OCI-LY3 (cell line): ENCODE measurements around the gene RSAD2.

ENCODE experiments used
- H2AFZ ChIP-seq: fragments of 200-600, 300-600 bp; shearing (Covaris generic); 2 replicates; pipeline ENCODE4 v1.6.0; 2014; ENCODE audit warnings: antibody characterized with exemption, low read depth, low read length
- H3K27ac ChIP-seq: fragments of 200-600, 300-600 bp; sonication (generic); 2 replicates; pipeline ENCODE4 v1.5.1; 2014; ENCODE audit warnings: mild to moderate bottlenecking, low read length, moderate library complexity, mixed read lengths
- H3K27me3 ChIP-seq: fragments of 200-600, 300-600 bp; sonication (generic); 2 replicates; pipeline ENCODE4 v1.6.1; 2014; ENCODE audit warnings: low read depth, low read length, mixed read lengths
- H3K36me3 ChIP-seq: fragments of 200-600, 300-600 bp; sonication (generic); replicated peaks from 2 replicates; pipeline ENCODE3; 2014; ENCODE audit warnings: low read depth, low read length, mixed read lengths
- H3K4me1 ChIP-seq: fragments of 300-600, 200-600 bp; sonication (generic); 2 replicates; pipeline ENCODE4 v1.6.1; 2014; ENCODE audit warnings: low read length, mixed read lengths
- H3K4me2 ChIP-seq: fragments of 200-600, 300-600 bp; sonication (generic); 2 replicates; pipeline ENCODE4 v1.6.1; 2014; ENCODE audit warnings: low read length, mixed read lengths
- H3K4me3 ChIP-seq: fragments of 300-600, 200-600 bp; sonication (generic); 2 replicates; pipeline ENCODE4 v1.5.1; 2014; ENCODE audit warnings: antibody characterized with exemption, mild to moderate bottlenecking, low read length, moderate library complexity
- H3K79me2 ChIP-seq: fragments of 300-600, 200-600 bp; shearing (Covaris generic); 2 replicates; pipeline ENCODE4 v1.6.1; 2014; ENCODE audit warnings: mild to moderate bottlenecking, low read length, mixed read lengths
- H3K9ac ChIP-seq: fragments of 300-600, 200-600 bp; shearing (Covaris generic); 2 replicates; pipeline ENCODE4 v1.6.0; 2014; ENCODE audit warnings: mild to moderate bottlenecking, low read length, moderate library complexity
- H3K9me3 ChIP-seq: fragments of 200-600, 300-600 bp; shearing (Covaris generic); 2 replicates; pipeline ENCODE4 v1.6.1; 2014; ENCODE audit warnings: low read length, mixed read lengths; ENCODE audit not compliant: insufficient read depth
- H4K20me1 ChIP-seq: fragments of 200-600, 300-600 bp; sonication (generic); 2 replicates; pipeline ENCODE4 v1.6.1; 2016; ENCODE audit warnings: low read length, mixed read lengths; ENCODE audit not compliant: insufficient read depth
- CTCF ChIP-seq: fragments of 200-600, 300-600 bp; sonication (generic); IDR thresholded peaks from 2 replicates; pipeline ENCODE4 v1.5.1; 2014; ENCODE audit warnings: antibody characterized with exemption, low read length, low read depth
- EZH2phosphoT487 ChIP-seq: fragments of 200-600 bp; shearing (Covaris generic); IDR thresholded peaks from 2 replicates; pipeline ENCODE4 v1.6.1; 2018; ENCODE audit warnings: antibody characterized with exemption, mixed run types, low read depth

The RSAD2 gene

DNA sequence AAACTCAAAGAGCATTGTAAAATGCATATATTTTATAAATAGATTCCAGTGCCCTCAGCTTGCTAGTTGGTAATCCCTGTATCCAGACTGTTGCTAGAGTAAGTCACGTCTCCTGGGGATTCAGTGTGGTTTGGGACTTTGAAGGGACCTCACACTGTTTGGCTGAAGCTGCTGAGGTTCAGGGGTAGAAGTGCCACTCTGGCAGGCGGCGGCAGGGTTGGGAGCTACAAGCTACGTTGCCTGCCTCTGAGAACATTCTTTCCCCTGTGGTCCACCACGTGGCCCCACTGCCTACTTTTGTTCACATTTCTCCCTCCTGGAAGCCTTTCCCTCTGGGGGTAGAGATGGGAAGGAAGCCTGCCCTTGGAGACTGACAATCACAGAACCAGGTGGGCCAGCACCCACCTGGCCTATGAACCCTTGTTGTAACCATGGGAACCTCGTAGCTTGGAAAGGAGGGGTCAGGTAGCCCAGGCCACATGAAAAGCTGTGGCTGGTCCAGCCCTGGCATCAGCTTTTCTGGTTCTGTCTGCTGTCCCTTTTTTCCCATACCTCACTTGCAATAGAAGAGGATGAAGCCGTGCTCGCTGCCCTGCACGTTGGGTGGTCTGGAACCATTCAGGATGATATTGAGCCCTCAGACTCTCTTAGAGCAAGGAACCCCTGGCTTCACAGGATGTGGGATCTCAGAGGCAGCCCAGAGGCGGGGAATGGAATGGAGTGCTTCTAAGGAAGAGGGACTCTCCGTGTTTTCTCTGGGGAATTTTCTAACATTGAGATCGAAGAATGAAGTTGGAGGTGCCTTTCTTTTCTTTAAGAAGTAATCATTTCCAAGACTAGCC, 42.5 kb downstream of the RSAD2 start:
- H3K9me3 ChIP-seq: no peaks in the 10 kb centered on the region
- no peak overlapping the region for H2AFZ ChIP-seq
- H3K36me3 ChIP-seq: no peaks in the 10 kb centered on the region
- no peaks in the 10 kb centered on the region for H3K79me2 ChIP-seq
- no peak overlapping the region for H3K4me3 ChIP-seq
- H3K27me3 ChIP-seq: no peaks in the 10 kb centered on the region
- H3K4me1 ChIP-seq: no peaks in the 10 kb centered on the region
- H3K27ac ChIP-seq: no peak overlapping the region
- TF ChIP-seq EZH2phosphoT487 (no peak), CTCF (no peak)
- H4K20me1 ChIP-seq: no peaks in the 10 kb centered on the region
- H3K9ac ChIP-seq: no peak overlapping the region
- no peak overlapping the region for H3K4me2 ChIP-seq

DNA sequence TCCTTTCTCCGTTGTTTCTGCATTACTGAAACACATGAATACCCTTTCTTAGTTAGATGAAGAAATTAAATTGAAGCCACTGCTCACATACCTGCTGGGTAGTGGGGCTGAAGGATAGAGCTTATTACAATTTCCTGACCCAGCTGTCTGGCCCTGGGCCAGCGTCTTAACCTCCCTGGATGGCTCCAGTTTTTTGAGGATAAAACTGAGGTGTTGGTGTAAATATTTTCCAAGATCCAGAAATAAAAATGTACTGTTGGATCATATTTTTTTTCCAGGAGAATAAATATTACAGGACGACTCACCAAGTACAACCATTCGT, 43.1 kb downstream of the RSAD2 start:
- Histone ChIP-seq H3K36me3 (no peaks in the 10 kb centered on the region), H3K4me2 (no peak overlapping the region), H3K27me3 (no peaks in the 10 kb centered on the region), H3K4me3 (no peak overlapping the region), H3K9ac (no peak overlapping the region), H4K20me1 (no peaks in the 10 kb centered on the region), H3K27ac (no peak overlapping the region), H3K79me2 (no peaks in the 10 kb centered on the region), H3K4me1 (no peaks in the 10 kb centered on the region), H2AFZ (no peak overlapping the region), H3K9me3 (no peaks in the 10 kb centered on the region)
- TF ChIP-seq EZH2phosphoT487 (no peak), CTCF (no peak)

GRCh38 chr2:6921321-6921922, 43.8 kb downstream of the RSAD2 start:
- no peak overlapping the region for H3K4me2 ChIP-seq
- H3K27ac ChIP-seq: no peak overlapping the region
- no peaks in the 10 kb centered on the region for H3K27me3 ChIP-seq
- H4K20me1 ChIP-seq: no peaks in the 10 kb centered on the region
- H3K4me3 ChIP-seq: no peak overlapping the region
- no peaks in the 10 kb centered on the region for H3K9me3 ChIP-seq
- no peaks in the 10 kb centered on the region for H3K79me2 ChIP-seq
- TF ChIP-seq EZH2phosphoT487 (no peak), CTCF (no peak)
- no peak overlapping the region for H3K9ac ChIP-seq
- no peaks in the 10 kb centered on the region for H3K4me1 ChIP-seq
- H3K36me3 ChIP-seq: no peaks in the 10 kb centered on the region
- no peak overlapping the region for H2AFZ ChIP-seq

GRCh38 chr2:6922201-6922656, 44.7 kb downstream of the RSAD2 start:
- Histone ChIP-seq H2AFZ (no peak overlapping the region), H3K4me3 (no peak overlapping the region), H3K4me2 (no peak overlapping the region), H3K36me3 (no peaks in the 10 kb centered on the region), H3K27me3 (no peaks in the 10 kb centered on the region), H3K4me1 (no peaks in the 10 kb centered on the region), H3K27ac (no peak overlapping the region), H3K9me3 (no peaks in the 10 kb centered on the region), H4K20me1 (no peaks in the 10 kb centered on the region), H3K9ac (no peak overlapping the region), H3K79me2 (no peaks in the 10 kb centered on the region)
- TF ChIP-seq EZH2phosphoT487 (no peak), CTCF (no peak)
